ENCODE measurements around the gene ITPR1. TPM values are rescaled to one million over a fixed set of nuclear protein-coding genes. Genes with fewer than 3 reads are reported as not detected.

Gene ITPR1
- total and polyA plus RNA-seq, 4 donors = 3.7 to 39.4 (median 8.2) TPM

DNA sequence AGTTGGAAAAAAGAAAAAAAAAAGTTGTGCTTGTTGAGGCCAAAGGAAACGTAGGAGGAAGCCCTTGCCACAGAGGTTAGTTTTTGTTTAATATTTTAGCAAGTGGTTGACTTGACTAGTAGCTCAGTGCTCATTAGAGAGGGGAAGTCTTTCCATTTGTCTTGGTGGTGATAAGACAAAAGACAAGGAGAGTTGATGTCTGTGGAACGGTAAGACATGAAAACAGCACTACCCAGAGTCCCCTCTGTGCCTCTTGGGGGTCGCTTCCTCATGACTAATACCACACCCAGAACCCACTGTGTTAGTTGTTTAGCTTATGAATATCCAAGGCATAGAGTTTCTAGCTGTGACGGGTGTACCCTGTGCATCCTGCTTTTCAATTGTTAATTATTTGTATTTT is 211.4 kb downstream of the ITPR1 start:
- TF ChIP-seq, protein P1, sequence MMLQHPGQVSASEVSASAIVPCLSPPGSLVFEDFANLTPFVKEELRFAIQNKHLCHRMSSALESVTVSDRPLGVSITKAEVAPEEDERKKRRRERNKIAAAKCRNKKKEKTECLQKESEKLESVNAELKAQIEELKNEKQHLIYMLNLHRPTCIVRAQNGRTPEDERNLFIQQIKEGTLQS (IDR thresholded peaks at IDR 0.05) = no peak
- TF ChIP-seq RAD21 (IDR thresholded peaks at IDR 0.05) (no peak), JUND (IDR thresholded peaks at IDR 0.05) (no peak), HNF4G (IDR thresholded peaks at IDR 0.05) (no peak), HNF4A (conservative IDR thresholded peaks at IDR 0.05) (no peak), GABPA (IDR thresholded peaks at IDR 0.05 in 1 of 2, conservative IDR thresholded peaks at IDR 0.05 in 1 of 2) (no peak), FOXA1 (IDR thresholded peaks at IDR 0.05) (no peak), REST (IDR thresholded peaks at IDR 0.05) (no peak), EGR1 (IDR thresholded peaks at IDR 0.05; ENCODE audit: low read depth in 2 of 2) (no peak), SP1 (IDR thresholded peaks at IDR 0.05) (no peak), YY1 (IDR thresholded peaks at IDR 0.05) (no peak), MAX (IDR thresholded peaks at IDR 0.05) (no peak), TAF1 (conservative IDR thresholded peaks at IDR 0.05) (no peak), NR2F2 (IDR thresholded peaks at IDR 0.05) (no peak), RXRA (IDR thresholded peaks at IDR 0.05) (no peak), FOXA2 (IDR thresholded peaks at IDR 0.05) (no peak)
- TF ChIP-seq, protein P2, sequence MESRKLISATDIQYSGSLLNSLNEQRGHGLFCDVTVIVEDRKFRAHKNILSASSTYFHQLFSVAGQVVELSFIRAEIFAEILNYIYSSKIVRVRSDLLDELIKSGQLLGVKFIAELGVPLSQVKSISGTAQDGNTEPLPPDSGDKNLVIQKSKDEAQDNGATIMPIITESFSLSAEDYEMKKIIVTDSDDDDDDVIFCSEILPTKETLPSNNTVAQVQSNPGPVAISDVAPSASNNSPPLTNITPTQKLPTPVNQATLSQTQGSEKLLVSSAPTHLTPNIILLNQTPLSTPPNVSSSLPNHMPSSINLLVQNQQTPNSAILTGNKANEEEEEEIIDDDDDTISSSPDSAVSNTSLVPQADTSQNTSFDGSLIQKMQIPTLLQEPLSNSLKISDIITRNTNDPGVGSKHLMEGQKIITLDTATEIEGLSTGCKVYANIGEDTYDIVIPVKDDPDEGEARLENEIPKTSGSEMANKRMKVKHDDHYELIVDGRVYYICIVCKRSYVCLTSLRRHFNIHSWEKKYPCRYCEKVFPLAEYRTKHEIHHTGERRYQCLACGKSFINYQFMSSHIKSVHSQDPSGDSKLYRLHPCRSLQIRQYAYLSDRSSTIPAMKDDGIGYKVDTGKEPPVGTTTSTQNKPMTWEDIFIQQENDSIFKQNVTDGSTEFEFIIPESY (IDR thresholded peaks at IDR 0.05) = no peak
- TF ChIP-seq, protein P3, sequence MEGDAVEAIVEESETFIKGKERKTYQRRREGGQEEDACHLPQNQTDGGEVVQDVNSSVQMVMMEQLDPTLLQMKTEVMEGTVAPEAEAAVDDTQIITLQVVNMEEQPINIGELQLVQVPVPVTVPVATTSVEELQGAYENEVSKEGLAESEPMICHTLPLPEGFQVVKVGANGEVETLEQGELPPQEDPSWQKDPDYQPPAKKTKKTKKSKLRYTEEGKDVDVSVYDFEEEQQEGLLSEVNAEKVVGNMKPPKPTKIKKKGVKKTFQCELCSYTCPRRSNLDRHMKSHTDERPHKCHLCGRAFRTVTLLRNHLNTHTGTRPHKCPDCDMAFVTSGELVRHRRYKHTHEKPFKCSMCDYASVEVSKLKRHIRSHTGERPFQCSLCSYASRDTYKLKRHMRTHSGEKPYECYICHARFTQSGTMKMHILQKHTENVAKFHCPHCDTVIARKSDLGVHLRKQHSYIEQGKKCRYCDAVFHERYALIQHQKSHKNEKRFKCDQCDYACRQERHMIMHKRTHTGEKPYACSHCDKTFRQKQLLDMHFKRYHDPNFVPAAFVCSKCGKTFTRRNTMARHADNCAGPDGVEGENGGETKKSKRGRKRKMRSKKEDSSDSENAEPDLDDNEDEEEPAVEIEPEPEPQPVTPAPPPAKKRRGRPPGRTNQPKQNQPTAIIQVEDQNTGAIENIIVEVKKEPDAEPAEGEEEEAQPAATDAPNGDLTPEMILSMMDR (IDR thresholded peaks at IDR 0.05; ENCODE audit: low read depth, low read length, missing input control) = no peak
- Histone ChIP-seq H3K4me3 (ENCODE audit: low read depth in 1 of 3, low read length in 3 of 3) (no peak overlapping the region), H3K36me3 (ENCODE audit: control insufficient read depth in 4 of 4, insufficient read depth in 3 of 4, low read depth in 1 of 4, low read length in 3 of 4) (peaks cover 0 to 3% (median 0%) of the 10 kb centered on the region in 4 donors), H3K9ac (ENCODE audit: low read depth in 1 of 2, low read length in 2 of 2) (no peak overlapping the region), H3K27ac (ENCODE audit: low read depth in 1 of 2, low read length in 2 of 2) (no peak overlapping the region), H3K4me1 (ENCODE audit: control insufficient read depth in 4 of 4, insufficient read depth in 4 of 4, low read length in 3 of 4) (no peaks in the 10 kb centered on the region), H3K27me3 (ENCODE audit: control insufficient read depth in 4 of 4, insufficient read depth in 4 of 4, low read length in 3 of 4) (no peaks in the 10 kb centered on the region), H3K9me3 (ENCODE audit: control insufficient read depth in 4 of 4, low read length in 3 of 4) (no peaks in the 10 kb centered on the region)
- no peak for DNase-seq (ENCODE audit: low spot score)
- WGBS = 80% methylated on average over 4 of the region's 4 CpGs
